ENCODE measurements around the gene PAX2. TPM values are rescaled to one million over a fixed set of nuclear protein-coding genes. Genes with fewer than 3 reads are reported as not detected.

Gene PAX2
- total RNA-seq, 1 experiment from 2014 or later = not detected

- no peak for DNase-seq (ENCODE audit: low read depth, low spot score)
- in situ Hi-C loops (cut with HindIII; ENCODE audit: low pct_unique_long_range_greater_than_20kb, low sequenced_read_pairs) = no loop called here
These were observed 9.8 kb upstream of the PAX2 start for GRCh38 chr10:100735337-100736143.

DNA sequence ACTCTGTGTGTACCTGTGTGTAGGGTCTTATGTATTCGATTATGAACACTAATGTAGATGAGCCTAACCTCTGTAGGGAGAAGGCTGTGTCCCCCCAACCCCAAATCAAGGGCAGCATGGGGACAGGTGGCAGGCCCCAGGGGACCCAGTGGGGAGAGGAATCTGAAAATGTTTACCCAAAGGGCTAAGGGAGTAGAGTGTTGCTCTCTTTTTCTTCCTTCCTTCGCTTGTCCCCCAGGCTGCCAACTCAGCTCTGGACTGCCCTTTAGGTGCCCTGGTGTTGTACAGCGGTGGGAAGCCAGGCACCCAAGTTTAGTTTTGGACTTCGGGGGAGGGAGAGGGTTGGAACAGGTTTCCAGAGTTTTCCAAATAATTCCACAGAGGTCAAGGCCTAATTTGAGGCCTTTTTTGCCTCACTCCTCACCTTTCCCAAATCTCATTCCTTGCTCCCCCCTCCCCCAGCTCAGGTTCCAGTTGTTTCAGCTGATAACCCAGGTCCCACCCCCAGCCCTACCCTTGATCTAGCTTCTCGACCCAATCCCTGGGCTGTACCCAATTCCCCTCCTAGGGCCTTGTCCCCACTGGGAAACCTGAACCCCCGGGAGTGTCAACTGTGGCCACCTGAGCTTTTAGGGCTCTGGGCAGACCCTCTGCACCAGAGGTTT is 9.1 kb upstream of the PAX2 start:
- in situ Hi-C loops (cut with HindIII; ENCODE audit: low pct_unique_long_range_greater_than_20kb, low sequenced_read_pairs) = no loop called here
- DNase-seq (ENCODE audit: low read depth, low spot score) = no peak

DNA sequence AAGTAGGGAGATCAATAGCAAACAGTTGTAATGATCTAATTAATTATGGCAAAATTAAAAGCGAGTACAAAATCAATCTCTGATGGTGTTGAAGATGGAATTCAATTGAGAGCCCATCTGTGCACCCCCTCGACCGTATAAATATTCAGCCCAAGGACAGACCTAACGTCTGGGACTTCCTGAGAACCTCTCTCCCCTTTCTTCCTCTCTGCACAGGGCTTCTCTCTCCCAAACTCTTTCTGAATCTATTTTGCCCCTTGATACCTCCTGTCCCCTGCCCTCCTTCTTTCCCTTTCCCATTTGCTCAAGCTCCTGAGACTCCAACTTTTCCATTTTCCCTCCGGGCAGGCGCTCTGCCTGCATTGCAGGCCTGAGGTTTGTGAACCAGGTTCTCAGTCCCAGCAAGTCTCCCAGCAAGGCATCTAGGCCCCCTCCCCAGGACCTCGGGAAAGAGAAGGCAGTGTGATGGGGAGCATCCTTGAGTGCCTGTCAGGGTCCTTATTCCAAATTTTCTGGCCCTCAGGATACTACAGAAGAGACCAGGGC is 8.5 kb upstream of the PAX2 start:
- no peak for DNase-seq (ENCODE audit: low read depth, low spot score)
- in situ Hi-C loops (cut with HindIII; ENCODE audit: low pct_unique_long_range_greater_than_20kb, low sequenced_read_pairs) = no loop called here

DNA sequence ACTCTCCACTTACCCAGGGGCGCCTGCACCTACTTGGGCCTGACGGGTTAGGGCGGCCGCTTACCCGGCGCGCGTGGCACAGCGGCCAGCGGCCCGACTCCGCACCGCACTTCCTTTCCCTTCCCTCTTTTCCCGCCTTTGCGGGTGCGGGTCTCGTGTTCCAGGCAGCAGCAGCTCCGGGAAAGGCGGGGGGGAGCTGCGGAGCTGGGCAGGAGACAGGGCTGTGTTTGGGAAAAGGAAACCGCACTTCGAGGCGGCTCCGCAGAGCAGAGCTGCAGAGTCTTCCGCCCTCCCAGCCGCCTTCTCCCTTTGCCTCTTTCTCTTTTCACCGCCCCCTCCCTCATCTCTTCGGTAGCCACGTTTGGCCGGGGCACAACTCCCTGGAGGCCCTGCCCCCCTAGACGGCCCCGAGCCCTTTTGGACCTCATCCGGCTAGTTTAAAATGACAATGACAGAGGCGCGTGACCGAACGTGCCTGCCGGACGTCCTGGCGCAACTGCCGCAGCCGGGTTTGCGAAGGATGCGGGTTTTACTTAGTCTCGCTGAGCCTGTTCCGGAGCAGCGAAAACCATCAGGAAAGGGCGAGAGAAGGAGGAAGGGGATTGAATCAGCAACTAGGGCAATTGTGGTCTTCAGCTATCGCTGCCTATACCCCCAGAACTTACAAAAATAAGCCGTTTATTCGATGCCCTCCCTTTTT is 7.9 kb upstream of the PAX2 start:
- no peak for DNase-seq (ENCODE audit: low read depth, low spot score)
- in situ Hi-C loops (cut with HindIII; ENCODE audit: low pct_unique_long_range_greater_than_20kb, low sequenced_read_pairs) = no loop called here

- DNase-seq (ENCODE audit: low read depth, low spot score) = no peak
- in situ Hi-C loops (cut with HindIII; ENCODE audit: low pct_unique_long_range_greater_than_20kb, low sequenced_read_pairs) = no loop called here
These were observed 7.1 kb upstream of the PAX2 start for GRCh38 chr10:100738055-100738827.

DNA sequence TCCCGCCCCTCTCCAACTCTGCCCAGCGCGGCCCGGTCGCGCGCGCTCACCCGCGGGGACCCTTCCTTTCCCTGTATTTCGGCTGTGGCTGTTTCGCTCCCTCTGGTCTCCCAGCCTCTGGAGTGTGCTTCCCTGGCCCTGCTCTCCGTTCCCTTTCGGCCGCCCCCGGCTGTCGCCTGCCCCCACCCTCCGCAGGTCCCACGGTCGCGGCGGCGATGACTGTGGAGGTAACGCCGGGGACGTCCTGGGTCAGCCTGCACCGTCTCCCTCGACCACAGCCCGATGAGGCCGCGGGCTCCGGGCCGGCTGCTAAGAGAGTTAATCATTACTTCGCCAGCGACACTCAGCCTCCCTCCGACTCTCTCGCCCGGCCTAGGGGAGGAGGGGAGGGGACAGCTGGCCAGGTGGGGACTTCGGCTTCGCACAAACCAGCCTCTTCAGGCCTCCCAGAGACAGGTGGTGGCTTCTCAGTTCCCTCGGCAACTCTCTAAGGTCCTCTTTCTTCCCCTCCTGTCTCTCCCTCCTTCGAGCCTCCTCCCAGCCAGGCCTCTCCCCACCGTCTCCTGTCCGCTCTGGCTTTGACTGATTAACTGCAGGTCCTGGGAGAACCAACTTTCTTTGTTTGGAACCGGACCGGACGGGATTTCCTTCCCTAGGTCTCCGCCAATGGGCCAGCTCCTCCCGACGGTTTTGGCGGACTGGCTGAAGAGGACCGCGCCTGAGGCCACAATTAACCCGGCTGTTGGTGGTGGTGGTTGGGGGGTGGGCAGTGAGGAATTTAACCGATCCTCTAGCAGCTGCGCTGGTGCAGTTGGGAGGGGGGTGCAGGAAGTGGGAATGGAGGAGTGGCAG is 5.6 kb upstream of the PAX2 start:
- no peak for DNase-seq (ENCODE audit: low read depth, low spot score)
- in situ Hi-C loops (cut with HindIII; ENCODE audit: low pct_unique_long_range_greater_than_20kb, low sequenced_read_pairs) = no loop called here

DNA sequence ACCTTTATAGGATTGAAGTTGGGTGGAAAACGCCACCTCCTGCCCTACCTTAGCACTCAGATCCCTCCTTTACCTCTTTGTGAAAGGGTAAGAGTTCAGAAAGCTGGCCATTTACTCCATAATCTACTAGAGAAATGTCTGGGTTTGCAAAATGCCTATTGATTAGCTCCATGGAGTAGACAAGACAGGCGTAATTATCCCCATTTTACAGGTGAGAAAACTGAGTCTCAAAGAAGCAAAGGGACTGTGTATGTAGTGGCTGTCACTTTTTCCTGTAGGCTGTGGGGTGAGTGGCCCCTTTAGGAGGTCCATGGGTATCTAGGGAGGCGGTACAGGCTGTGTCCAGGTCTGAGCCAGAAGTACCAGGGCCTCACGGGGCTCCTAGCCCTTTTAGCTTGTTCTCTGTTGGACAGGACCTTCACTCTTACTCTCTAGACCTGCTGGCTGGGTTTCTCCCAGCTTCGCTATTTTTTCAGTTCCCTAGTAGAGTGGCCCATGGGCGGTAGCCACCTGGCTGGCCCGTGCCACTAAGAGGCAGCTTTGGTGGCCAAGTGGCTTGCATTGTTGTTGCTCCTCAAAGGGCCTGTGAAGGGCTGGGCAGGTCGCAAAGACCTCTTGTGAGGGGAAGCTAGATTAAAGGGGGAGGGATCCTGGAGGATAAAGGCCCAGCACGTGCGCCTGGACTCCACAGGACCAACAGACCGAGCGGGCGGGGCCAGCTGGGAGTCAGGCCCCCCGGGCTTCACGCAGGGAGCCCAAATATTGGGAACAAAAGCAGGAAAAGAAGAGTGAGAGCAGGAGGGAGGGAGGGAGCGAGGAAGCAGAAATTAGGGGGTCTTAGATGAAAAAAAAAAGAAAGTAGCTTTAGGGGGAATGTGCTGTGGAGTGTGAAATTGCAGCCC is 4.7 kb upstream of the PAX2 start:
- in situ Hi-C loops (cut with HindIII; ENCODE audit: low pct_unique_long_range_greater_than_20kb, low sequenced_read_pairs) = no loop called here
- no peak for DNase-seq (ENCODE audit: low read depth, low spot score)

GRCh38 chr10:100741378-100742075 is 3.9 kb upstream of the PAX2 start:
- no peak for DNase-seq (ENCODE audit: low read depth, low spot score)
- in situ Hi-C loops (cut with HindIII; ENCODE audit: low pct_unique_long_range_greater_than_20kb, low sequenced_read_pairs) = no loop called here

- DNase-seq (ENCODE audit: low read depth, low spot score) = no peak
- in situ Hi-C loops (cut with HindIII; ENCODE audit: low pct_unique_long_range_greater_than_20kb, low sequenced_read_pairs) = no loop called here
These were observed 3.2 kb upstream of the PAX2 start for GRCh38 chr10:100742076-100742771.

- no peak for DNase-seq (ENCODE audit: low read depth, low spot score)
- in situ Hi-C loops (cut with HindIII; ENCODE audit: low pct_unique_long_range_greater_than_20kb, low sequenced_read_pairs) = no loop called here
These were observed 2.4 kb upstream of the PAX2 start for GRCh38 chr10:100742936-100743335.

DNA sequence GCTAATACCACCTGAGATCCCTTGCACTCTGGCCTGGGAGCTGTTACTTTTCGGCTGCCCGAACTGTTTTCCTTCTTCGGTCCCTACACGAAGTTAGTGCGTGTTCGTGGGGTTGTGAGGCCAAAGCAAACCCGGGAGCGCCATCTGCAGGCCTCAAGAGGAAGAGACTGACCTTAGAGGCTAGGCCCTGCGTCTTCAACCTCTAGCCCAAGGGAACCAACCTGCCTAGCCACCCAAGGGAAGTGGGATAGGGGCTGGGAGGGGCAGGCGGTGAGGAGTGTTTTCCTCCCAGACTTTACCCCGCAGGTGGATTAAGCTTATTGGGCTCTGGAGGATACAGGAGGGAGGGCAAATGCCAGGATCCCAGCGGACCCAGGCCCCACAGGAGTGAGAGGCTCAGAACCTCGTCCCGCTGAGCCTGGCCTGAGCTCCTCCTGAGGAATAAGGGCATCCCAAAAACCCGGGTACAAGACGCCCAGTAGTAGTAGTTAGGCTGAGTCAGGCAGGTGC is 1.7 kb upstream of the PAX2 start:
- in situ Hi-C loops (cut with HindIII; ENCODE audit: low pct_unique_long_range_greater_than_20kb, low sequenced_read_pairs) = no loop called here
- peak; percentile 71 for DNase-seq (ENCODE audit: low read depth, low spot score)

DNA sequence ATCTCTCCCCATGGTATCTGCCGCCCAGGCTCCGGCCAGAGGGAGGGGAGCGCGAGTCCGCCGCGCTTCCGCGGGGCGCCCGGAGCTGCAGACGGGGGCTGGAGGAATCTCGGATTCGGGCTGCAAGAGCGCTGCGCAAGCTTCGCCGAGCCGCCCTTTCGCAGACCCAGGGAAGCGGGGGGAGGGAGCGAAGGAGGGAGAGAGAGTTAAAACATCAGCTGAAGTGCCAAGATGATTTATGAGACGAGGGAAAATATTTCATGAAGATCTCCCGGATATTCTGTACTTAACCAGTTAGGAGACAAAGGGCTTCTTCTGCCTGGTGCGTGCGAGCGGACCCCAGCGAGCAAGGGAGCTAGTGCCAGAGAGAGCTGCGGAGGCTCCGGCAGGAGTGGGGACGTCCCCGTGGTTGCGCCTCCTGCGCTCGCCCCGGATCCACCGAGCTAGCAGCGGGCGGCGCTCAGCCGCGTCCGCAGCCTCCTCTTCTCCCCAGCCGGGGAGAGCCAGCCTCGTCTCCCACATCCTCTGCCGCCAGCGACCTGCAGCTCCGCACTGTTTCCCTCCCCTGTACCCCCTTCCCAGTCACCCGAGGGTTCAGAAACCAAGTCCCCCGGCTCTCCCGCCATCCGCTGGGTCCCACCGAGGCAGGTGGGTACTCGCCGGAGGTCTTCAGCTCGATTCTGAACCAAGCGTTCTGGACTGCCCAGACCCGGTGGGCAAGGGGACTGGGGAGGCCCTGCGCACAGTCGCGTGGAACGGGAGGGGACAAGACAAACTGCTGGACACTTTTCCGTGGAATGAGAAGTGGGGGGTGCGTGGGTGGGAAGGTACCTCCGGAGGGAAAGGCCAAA is 1.0 kb upstream of the PAX2 start:
- DNase-seq (ENCODE audit: low read depth, low spot score) = no peak
- in situ Hi-C loops (cut with HindIII; ENCODE audit: low pct_unique_long_range_greater_than_20kb, low sequenced_read_pairs) = no loop called here

- in situ Hi-C loops (cut with HindIII; ENCODE audit: low pct_unique_long_range_greater_than_20kb, low sequenced_read_pairs) = no loop called here
- no peak for DNase-seq (ENCODE audit: low read depth, low spot score)
These were observed 751 bp downstream of the PAX2 start for GRCh38 chr10:100745882-100746783.
